Natural killer cell (primary cell): ENCODE results near the gene SDF2L1. TPM values are rescaled to one million over a fixed set of nuclear protein-coding genes. Genes with fewer than 3 reads are reported as not detected.

Experiments
- ATAC-seq, 3 donors: fragments of 150-1000 bp in 2 of 3; fragments of 200-7000 bp in 1 of 3; cut with Tn5 transposase; 1 replicate in 1 of 3; 2 replicates in 2 of 3; pipeline ENCODE4 v1.10.0; 2021; ENCODE audit warnings: mild to moderate bottlenecking in 2 of 3, moderate library complexity in 2 of 3
- DNase-seq, 2 donors: peaks; one replicate each; pipeline versions ENCODE4 v3.0.0 to v3.0.0-alpha.2; 2013 to 2021; ENCODE audit warnings: mixed read lengths in 1 of 2
- H3K27ac ChIP-seq: one replicate; pipeline ENCODE4 v1.5.1; 2013; ENCODE audit warnings: mild to moderate bottlenecking, low read length
- H3K27me3 ChIP-seq: one replicate; pipeline ENCODE4 v1.6.1; 2013; ENCODE audit warnings: low read length; ENCODE audit not compliant: control insufficient read depth, insufficient read depth
- H3K36me3 ChIP-seq: one replicate; pipeline ENCODE4 v1.6.1; 2013; ENCODE audit warnings: low read length; ENCODE audit not compliant: control insufficient read depth, insufficient read depth
- H3K4me1 ChIP-seq: one replicate; pipeline ENCODE4 v1.6.1; 2013; ENCODE audit warnings: low read length; ENCODE audit not compliant: control insufficient read depth, insufficient read depth
- H3K4me3 ChIP-seq: one replicate; pipeline ENCODE4 v1.5.1; 2013; ENCODE audit warnings: low read length
- H3K9me3 ChIP-seq: one replicate; pipeline ENCODE4 v1.6.1; 2013; ENCODE audit warnings: low read length; ENCODE audit not compliant: control insufficient read depth, insufficient read depth
- H3K27ac Mint-ChIP-seq, 2 donors: one replicate each; pipeline ENCODE4 v1.8.0; 2022; ENCODE audit warnings: mild to moderate bottlenecking in 2 of 2, mixed read lengths in 2 of 2, moderate library complexity in 1 of 2
- H3K27me3 Mint-ChIP-seq, 2 donors: one replicate each; pipeline ENCODE4 v1.8.0; 2022; ENCODE audit warnings: low read depth in 2 of 2, mixed read lengths in 2 of 2
- H3K36me3 Mint-ChIP-seq: one replicate; pipeline ENCODE4 v1.8.0; 2022; ENCODE audit warnings: mixed read lengths
- H3K4me1 Mint-ChIP-seq, 2 donors: one replicate each; pipeline ENCODE4 v1.8.0; 2022; ENCODE audit warnings: mixed read lengths in 2 of 2
- H3K4me3 Mint-ChIP-seq: one replicate; pipeline ENCODE4 v1.8.0; 2022; ENCODE audit warnings: mild to moderate bottlenecking, moderate library complexity, mixed read lengths
- H3K9me3 Mint-ChIP-seq, 2 donors: one replicate each; pipeline ENCODE4 v1.8.0; 2022; ENCODE audit warnings: mixed read lengths in 2 of 2
- CTCF ChIP-seq: fragments of 200-600 bp; IDR thresholded peaks from one replicate; pipeline ENCODE4 v1.8.0; 2022; ENCODE audit warnings: antibody characterized with exemption
- WGBS: methylation state at CpG from one replicate; pipeline ENCODE4 v1.1.7; 2013; ENCODE audit warnings: missing lambda C conversion rate; ENCODE audit not compliant: insufficient coverage; 5-methylcytosine and 5-hydroxymethylcytosine counted together
- intact Hi-C: fragments of 100-400 bp; cut with micrococcal nuclease; formaldehyde crosslinking; loops from one replicate; pipeline ENCODE4 v1.14.2; 2022
- total RNA-seq, 4 donors: library from RNA; stranded (reverse); fragments of 120-200 nt in 1 of 4; gene quantifications; one replicate each; pipeline versions ENCODE4 v1.2.3 to v1.2.4, GENCODE V29; 2013 to 2022

Gene SDF2L1
- total RNA-seq, 3 donors from 2014 or later (not counting 1 experiment from before 2014, with no cell fraction given), result 38.3 to 55.8 (median 40.3) TPM

DNA sequence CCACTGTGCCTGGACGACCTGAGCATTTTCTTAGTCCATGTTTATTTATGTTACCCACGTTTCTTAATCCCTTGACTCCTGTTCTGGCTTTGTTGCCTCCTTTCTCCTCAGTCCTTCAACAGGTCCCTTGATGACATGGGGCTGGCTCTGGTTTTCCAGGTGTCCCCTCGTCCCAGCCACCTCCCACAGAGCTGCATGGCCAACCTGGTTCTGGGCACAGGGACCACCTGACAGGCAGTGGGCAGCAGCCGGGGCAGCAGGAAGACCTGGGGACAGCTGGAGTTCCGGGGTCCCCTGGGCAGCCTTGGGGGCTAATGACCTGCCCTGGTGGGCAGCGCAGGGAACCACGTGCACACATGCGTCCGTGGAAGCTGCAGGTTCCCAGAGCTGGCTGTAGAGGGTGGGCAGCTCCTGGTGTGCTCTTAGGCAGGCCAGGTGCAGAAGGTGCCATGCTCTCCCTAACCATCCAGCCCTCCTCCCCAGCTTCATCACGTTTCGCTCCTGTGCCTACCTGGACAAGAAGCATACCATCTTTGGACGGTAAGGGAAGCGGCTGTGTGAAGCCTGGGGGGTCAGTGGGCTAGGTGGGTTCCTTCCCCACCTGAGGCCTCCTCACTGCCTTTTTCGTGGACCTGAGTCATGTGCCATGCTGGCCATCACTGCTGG, 51.4 kb downstream of the SDF2L1 start:
- Mint-ChIP-seq H3K27ac (peak overlapping the region; percentile 53 to 75), H3K9me3 (no peaks in the 10 kb centered on the region), H3K27me3 (no peaks in the 10 kb centered on the region), H3K4me3 (no peak overlapping the region), H3K36me3 (no peaks in the 10 kb centered on the region), H3K4me1 (peaks cover 12 to 46% of the 10 kb centered on the region in 2 donors)
- WGBS, result 94% methylated on average over 14 of the region's 14 CpGs
- intact Hi-C loops, result loop anchor here (5.0 kb wide), 1 partner anchor 69 kb away; no protein-coding TSS in a partner anchor
- Histone ChIP-seq H3K27me3 (no peaks in the 10 kb centered on the region), H3K36me3 (peaks cover 51% of the 10 kb centered on the region), H3K4me1 (peaks cover 28% of the 10 kb centered on the region), H3K4me3 (no peak overlapping the region), H3K9me3 (no peaks in the 10 kb centered on the region), H3K27ac (no peak overlapping the region)
- no peak for TF ChIP-seq CTCF
- ATAC-seq (no peak), DNase-seq (no peak)

Other genes starting within 250 kb of the SDF2L1 start
- gene HIC2, start 224.9 kb upstream of the SDF2L1 start, total RNA-seq, result 10 to 100 TPM in 1 of 3 donors, 1 to 10 TPM in 2; 6.3 to 10.2 (median 7.7) TPM
- 1 to 10 TPM; 2.1 to 3.4 (median 3.2) TPM for gene TMEM191C, start 174.9 kb upstream of the SDF2L1 start, total RNA-seq
- 1 to 10 TPM in 1 of 3 donors, under 1 TPM in 2; 0.35 to 1.0 (median 0.38) TPM for gene RIMBP3C, start 90.8 kb upstream of the SDF2L1 start, total RNA-seq
- 10 to 100 TPM; 30.7 to 39.8 (median 39.7) TPM for gene UBE2L3, start 74.6 kb upstream of the SDF2L1 start, total RNA-seq
- 10 to 100 TPM; 20.5 to 24.4 (median 21.6) TPM for gene YDJC, start 12.3 kb upstream of the SDF2L1 start, total RNA-seq
- gene CCDC116, start 9.5 kb upstream of the SDF2L1 start, total RNA-seq, result under 1 TPM in 1 of 3 donors, not detected in 2; 0.43 TPM
- gene PPIL2, start 23.7 kb downstream of the SDF2L1 start, total RNA-seq, result 100 to 1,000 TPM; 101 to 127 (median 124) TPM
- gene YPEL1, start 93.5 kb downstream of the SDF2L1 start, total RNA-seq, result 10 to 100 TPM; 59.9 to 86.3 (median 68.8) TPM
- 100 to 1,000 TPM; 189 to 246 (median 214) TPM for gene MAPK1, start 225.3 kb downstream of the SDF2L1 start, total RNA-seq